PC-9 (cell line): Measurements from ENCODE around the gene LZTS3.

Experiments used
- EZH2 ChIP-seq: fragments of 200-600 bp; sonication (generic); IDR thresholded peaks from 2 replicates; pipeline ENCODE4 v1.8.0; 2017; ENCODE audit warnings: antibody characterized with exemption, low read depth
- TF ChIP-seq, protein P1 (sequence below): fragments of 200-600 bp; sonication (generic); conservative IDR thresholded peaks from 2 replicates; pipeline ENCODE4 v1.6.1; 2017; ENCODE audit warnings: mixed run types, antibody characterized with exemption, mild to moderate bottlenecking, moderate library complexity

DNA sequence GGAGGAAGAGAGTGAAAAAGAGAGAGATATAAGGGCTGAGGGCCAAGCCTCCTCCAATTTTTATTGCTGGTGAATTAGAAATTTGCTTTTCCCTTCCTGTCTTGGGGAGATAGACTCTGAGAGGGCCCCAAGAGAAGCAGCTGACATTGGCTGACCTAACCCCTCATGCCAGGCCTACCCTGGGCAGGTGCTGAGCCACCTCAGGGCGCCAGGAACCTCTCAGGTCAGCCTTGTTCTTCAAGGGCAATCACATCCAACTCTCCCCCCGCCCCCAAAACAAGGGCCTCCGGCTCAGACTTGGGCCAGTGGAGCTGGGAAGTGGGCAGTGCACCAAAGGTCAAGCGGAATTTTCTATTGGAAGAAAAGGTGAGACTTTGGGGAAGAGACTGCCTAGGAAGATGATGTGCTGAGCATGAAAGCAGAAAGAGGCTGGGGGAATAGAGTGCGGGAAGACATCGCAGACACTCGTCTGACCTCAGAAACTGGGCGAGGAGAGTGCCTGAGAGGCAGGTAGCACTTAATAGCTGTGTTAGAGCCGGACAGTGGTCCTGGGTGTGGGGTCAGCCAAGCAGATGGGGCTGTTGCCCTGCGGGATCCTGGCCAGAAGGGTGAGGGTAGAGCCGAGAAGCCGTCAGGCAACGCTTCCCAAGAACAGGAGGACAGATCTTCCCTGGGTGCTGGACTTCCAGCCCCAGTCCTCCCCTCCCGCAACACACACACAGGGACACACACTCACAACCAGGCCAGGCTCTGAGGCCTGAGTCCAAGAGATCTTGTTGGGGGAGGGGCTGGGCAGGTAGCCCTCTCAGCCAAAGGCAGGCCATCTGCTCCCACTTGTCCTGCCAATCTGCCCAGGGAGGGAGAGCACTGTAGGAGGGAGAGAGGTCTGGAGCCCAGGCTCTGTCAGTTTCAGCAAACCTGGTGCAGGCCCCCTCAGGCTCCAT lies 10.0 kb downstream of the LZTS3 start:
- TF ChIP-seq, protein P1, sequence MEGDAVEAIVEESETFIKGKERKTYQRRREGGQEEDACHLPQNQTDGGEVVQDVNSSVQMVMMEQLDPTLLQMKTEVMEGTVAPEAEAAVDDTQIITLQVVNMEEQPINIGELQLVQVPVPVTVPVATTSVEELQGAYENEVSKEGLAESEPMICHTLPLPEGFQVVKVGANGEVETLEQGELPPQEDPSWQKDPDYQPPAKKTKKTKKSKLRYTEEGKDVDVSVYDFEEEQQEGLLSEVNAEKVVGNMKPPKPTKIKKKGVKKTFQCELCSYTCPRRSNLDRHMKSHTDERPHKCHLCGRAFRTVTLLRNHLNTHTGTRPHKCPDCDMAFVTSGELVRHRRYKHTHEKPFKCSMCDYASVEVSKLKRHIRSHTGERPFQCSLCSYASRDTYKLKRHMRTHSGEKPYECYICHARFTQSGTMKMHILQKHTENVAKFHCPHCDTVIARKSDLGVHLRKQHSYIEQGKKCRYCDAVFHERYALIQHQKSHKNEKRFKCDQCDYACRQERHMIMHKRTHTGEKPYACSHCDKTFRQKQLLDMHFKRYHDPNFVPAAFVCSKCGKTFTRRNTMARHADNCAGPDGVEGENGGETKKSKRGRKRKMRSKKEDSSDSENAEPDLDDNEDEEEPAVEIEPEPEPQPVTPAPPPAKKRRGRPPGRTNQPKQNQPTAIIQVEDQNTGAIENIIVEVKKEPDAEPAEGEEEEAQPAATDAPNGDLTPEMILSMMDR = no peak
- TF ChIP-seq EZH2 = no peak
